Measurements from ENCODE around the gene SQOR.

DNA sequence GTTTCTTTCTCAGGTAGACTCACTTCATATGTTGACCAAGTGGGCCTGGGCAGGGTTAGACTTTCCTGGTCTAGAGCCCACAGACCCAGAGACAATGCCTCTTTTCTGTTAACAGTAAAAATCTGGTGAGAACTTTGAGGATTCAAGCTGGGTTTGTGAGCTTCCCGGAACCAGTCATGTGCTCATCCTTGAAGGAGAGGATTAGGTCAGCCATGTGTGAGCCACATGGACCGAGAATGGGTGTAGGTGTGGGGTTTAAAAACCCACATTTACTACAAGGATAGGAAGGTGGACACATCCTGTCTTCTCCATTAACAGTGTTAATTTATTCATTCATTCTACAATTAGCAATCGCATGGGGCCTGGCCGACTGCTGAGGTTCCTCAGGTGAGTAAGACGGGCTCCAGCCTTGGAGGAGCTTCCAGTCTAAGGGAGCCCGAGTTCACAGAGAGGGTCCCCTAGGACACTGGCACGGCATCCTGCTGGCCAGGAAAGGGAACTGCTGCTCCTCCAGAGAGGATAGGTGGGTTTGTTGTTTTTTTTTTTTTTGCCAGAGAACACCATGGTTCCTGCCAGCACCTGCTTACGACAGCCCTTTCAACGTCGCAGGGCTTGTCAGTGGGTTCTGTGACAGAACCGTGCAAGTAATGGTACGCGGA, 69.0 kb downstream of the SQOR start:
- no peak for TF ChIP-seq EZH2 (IDR thresholded peaks at IDR 0.05; ENCODE audit: borderline replicate concordance, insufficient read depth, low read depth, low read length, poor library complexity, severe bottlenecking)
- TF ChIP-seq, protein P1, sequence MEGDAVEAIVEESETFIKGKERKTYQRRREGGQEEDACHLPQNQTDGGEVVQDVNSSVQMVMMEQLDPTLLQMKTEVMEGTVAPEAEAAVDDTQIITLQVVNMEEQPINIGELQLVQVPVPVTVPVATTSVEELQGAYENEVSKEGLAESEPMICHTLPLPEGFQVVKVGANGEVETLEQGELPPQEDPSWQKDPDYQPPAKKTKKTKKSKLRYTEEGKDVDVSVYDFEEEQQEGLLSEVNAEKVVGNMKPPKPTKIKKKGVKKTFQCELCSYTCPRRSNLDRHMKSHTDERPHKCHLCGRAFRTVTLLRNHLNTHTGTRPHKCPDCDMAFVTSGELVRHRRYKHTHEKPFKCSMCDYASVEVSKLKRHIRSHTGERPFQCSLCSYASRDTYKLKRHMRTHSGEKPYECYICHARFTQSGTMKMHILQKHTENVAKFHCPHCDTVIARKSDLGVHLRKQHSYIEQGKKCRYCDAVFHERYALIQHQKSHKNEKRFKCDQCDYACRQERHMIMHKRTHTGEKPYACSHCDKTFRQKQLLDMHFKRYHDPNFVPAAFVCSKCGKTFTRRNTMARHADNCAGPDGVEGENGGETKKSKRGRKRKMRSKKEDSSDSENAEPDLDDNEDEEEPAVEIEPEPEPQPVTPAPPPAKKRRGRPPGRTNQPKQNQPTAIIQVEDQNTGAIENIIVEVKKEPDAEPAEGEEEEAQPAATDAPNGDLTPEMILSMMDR (IDR thresholded peaks at IDR 0.05) = peak; percentile 18
